ENCODE results near the gene CD82. TPM values are rescaled to one million over a fixed set of nuclear protein-coding genes. Genes with fewer than 3 reads are reported as not detected.

CD82 gene
- total RNA-seq, 1 experiment from 2014 or later = 32.6 TPM

DNA sequence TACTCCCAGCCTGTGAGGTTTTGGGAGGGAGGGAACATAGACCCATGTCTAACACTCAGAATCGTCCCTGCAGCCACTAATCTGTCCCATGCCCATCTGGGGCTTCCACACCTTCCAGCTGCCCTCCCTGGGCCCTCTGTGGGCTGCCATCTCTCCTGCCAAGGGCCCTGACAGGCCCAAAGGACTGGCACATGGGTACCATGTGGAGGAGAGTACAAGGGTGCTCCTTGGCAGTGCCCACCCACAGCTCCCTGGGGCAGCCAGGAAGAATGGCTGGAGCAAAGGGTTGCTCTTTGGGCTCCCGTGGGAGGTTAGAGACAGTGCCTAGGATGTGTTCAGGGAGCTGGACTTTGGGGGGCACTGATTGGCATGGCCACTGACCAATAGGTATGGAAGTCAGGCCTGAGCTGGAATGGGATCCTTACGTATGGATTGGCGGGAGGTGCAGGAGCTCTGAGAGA is 56.8 kb downstream of the CD82 start:
- peaks cover 70% of the 10 kb centered on the region for H3K27me3 Mint-ChIP-seq (ENCODE audit: unreplicated experiment)
- H3K4me1 Mint-ChIP-seq (ENCODE audit: low read depth, unreplicated experiment) = no peaks in the 10 kb centered on the region
- CTCF ChIA-PET = interaction anchor here (0.8 to 1.3 kb wide), 4 partner anchors 11 to 289 kb away, joined by 3 to 4 read pairs (median 4); no protein-coding TSS in a partner anchor
- intact Hi-C loops (cut with micrococcal nuclease; ENCODE audit: unreplicated experiment) = no loop called here
- no peaks in the 10 kb centered on the region for H3K36me3 Mint-ChIP-seq (ENCODE audit: insufficient read depth, unreplicated experiment)
- no peak overlapping the region for H3K27ac Mint-ChIP-seq (ENCODE audit: unreplicated experiment)
- DNase-seq = no peak
- TF ChIP-seq, protein P1, sequence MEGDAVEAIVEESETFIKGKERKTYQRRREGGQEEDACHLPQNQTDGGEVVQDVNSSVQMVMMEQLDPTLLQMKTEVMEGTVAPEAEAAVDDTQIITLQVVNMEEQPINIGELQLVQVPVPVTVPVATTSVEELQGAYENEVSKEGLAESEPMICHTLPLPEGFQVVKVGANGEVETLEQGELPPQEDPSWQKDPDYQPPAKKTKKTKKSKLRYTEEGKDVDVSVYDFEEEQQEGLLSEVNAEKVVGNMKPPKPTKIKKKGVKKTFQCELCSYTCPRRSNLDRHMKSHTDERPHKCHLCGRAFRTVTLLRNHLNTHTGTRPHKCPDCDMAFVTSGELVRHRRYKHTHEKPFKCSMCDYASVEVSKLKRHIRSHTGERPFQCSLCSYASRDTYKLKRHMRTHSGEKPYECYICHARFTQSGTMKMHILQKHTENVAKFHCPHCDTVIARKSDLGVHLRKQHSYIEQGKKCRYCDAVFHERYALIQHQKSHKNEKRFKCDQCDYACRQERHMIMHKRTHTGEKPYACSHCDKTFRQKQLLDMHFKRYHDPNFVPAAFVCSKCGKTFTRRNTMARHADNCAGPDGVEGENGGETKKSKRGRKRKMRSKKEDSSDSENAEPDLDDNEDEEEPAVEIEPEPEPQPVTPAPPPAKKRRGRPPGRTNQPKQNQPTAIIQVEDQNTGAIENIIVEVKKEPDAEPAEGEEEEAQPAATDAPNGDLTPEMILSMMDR (IDR thresholded peaks at IDR 0.05; ENCODE audit: unreplicated experiment) = no peak
- no peak overlapping the region for H3K4me3 Mint-ChIP-seq (ENCODE audit: low read depth, unreplicated experiment)
- no TSS peak for BruUV-seq (replicated peaks)
- H3K9me3 Mint-ChIP-seq (ENCODE audit: low read depth, unreplicated experiment) = no peaks in the 10 kb centered on the region

DNA sequence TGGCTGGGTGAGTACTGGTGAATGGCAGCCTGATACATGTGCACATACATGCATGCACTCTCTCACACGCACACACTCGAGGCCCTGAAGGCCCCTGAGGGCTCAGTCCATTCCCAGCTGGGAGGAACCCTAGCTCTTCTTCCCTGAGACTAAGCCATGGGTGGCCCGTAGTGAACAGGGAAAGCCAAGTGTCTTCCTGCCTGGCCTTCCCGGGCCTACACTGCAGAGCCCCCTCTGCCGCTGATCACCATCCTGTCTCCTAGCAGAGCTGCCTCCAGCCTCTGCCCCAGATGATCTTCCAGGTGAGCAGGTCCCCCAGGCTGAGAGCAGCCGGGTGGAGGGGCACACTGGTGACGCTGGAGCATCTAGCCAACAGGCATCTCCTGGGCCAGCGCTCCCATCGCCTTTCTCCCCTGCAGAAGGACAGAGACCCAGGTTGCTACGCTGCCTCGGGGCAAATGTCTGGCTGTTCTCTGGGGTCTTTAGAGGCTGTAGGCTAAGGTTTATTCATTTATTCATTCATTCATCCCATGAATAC is 57.3 kb downstream of the CD82 start:
- intact Hi-C loops (cut with micrococcal nuclease; ENCODE audit: unreplicated experiment) = no loop called here
- Mint-ChIP-seq H3K4me3 (ENCODE audit: low read depth, unreplicated experiment) (no peak overlapping the region), H3K27ac (ENCODE audit: unreplicated experiment) (no peak overlapping the region), H3K27me3 (ENCODE audit: unreplicated experiment) (peaks cover 76% of the 10 kb centered on the region), H3K36me3 (ENCODE audit: insufficient read depth, unreplicated experiment) (no peaks in the 10 kb centered on the region), H3K9me3 (ENCODE audit: low read depth, unreplicated experiment) (no peaks in the 10 kb centered on the region), H3K4me1 (ENCODE audit: low read depth, unreplicated experiment) (no peaks in the 10 kb centered on the region)
- BruUV-seq (replicated peaks) = no TSS peak
- CTCF ChIA-PET = interaction anchor here (0.8 to 1.1 kb wide), 3 partner anchors 64 to 288 kb away, joined by 3 to 4 read pairs (median 4); no protein-coding TSS in a partner anchor
- TF ChIP-seq, protein P1 (IDR thresholded peaks at IDR 0.05; ENCODE audit: unreplicated experiment) = no peak
- DNase-seq = no peak

DNA sequence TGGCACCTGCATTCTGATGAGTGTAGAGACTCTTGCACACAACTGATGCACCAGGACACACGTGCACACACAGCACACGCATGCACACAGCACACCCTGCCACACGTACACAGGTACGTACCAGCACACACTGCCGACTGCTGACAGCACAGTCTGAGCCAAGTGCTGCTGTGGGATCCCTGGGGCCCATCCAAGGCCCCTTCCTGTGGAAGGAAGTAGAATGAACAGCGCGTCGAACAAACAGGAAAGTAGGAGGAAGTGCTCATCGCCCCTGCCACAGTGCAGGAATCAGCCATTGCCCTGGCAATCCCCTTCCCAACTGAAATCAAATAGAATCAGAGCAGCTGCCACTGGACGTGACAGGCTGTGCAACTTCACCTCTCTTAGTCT is 57.9 kb downstream of the CD82 start:
- no peaks in the 10 kb centered on the region for H3K4me1 Mint-ChIP-seq (ENCODE audit: low read depth, unreplicated experiment)
- BruUV-seq (replicated peaks) = no TSS peak
- CTCF ChIA-PET = no interaction called here
- H3K27ac Mint-ChIP-seq (ENCODE audit: unreplicated experiment) = no peak overlapping the region
- no peaks in the 10 kb centered on the region for H3K36me3 Mint-ChIP-seq (ENCODE audit: insufficient read depth, unreplicated experiment)
- TF ChIP-seq, protein P1 (IDR thresholded peaks at IDR 0.05; ENCODE audit: unreplicated experiment) = no peak
- intact Hi-C loops (cut with micrococcal nuclease; ENCODE audit: unreplicated experiment) = no loop called here
- H3K27me3 Mint-ChIP-seq (ENCODE audit: unreplicated experiment) = peaks cover 82% of the 10 kb centered on the region
- no peaks in the 10 kb centered on the region for H3K9me3 Mint-ChIP-seq (ENCODE audit: low read depth, unreplicated experiment)
- DNase-seq = no peak
- no peak overlapping the region for H3K4me3 Mint-ChIP-seq (ENCODE audit: low read depth, unreplicated experiment)

DNA sequence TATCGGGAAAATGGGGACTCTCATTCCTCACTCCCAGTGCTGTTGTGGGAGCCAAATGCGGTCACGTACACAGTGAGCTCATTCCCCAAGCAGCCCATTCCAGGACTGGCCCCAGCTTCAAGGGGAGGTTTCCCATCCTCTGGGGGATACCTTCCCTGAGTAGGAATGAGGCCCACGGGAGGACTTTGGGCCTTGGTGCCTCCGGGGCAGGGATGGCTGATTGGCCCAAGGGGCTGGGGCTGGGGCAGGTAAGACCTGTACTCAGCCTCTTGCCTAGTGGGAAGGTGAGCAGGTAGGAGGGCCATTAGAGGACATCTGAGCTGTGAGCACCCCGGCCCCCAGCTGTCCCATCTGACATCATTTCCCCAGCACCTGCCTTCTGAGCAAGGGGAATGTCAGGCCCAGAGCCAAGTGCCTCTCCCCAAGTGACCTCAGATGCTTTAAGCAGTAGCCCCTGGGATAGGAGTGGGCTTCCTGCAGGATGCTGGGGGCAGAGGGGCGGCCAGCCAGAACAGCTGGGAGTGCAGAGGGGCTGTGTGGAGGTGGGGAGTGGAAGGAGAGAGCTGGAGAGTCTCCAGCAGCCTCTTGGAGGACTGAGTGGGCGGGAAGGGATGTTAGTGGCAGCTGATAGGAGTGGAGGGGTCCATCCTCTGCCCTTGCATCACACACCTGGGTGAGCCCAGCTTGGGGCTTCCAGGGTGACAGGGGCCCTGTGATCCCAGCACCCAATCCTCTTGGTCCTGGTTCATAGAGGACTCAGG is 58.4 kb downstream of the CD82 start:
- no TSS peak for BruUV-seq (replicated peaks)
- Mint-ChIP-seq H3K9me3 (ENCODE audit: low read depth, unreplicated experiment) (no peaks in the 10 kb centered on the region), H3K4me3 (ENCODE audit: low read depth, unreplicated experiment) (no peak overlapping the region), H3K4me1 (ENCODE audit: low read depth, unreplicated experiment) (no peaks in the 10 kb centered on the region), H3K27ac (ENCODE audit: unreplicated experiment) (no peak overlapping the region), H3K36me3 (ENCODE audit: insufficient read depth, unreplicated experiment) (no peaks in the 10 kb centered on the region), H3K27me3 (ENCODE audit: unreplicated experiment) (peaks cover 87% of the 10 kb centered on the region)
- TF ChIP-seq, protein P1 (IDR thresholded peaks at IDR 0.05; ENCODE audit: unreplicated experiment) = no peak
- DNase-seq = no peak
- intact Hi-C loops (cut with micrococcal nuclease; ENCODE audit: unreplicated experiment) = no loop called here
- CTCF ChIA-PET = no interaction called here
